Liver (tissue), 3 donors: Measurements from ENCODE around the gene ELF1.

Experiments used
- CTCF ChIP-seq: fragments of 150-350 bp; IDR thresholded peaks from 2 replicates; pipeline ENCODE4 v1.5.1; 2017; ENCODE audit warnings: improper control_type of control experiment, low read depth, low read length; ENCODE audit not compliant: missing input control
- FOXA1 ChIP-seq: IDR thresholded peaks from 2 replicates; pipeline ENCODE4 v1.6.1; 2016; ENCODE audit warnings: antibody characterized with exemption
- GABPA ChIP-seq, 2 donors: IDR thresholded peaks in 1 of 2; conservative IDR thresholded peaks in 1 of 2; 2 replicates each; pipeline ENCODE4 v1.6.1; 2016; ENCODE audit warnings: antibody characterized with exemption in 2 of 2, mild to moderate bottlenecking in 1 of 2, moderate library complexity in 1 of 2
- RAD21 ChIP-seq, 2 donors: IDR thresholded peaks; 2 replicates each; pipeline ENCODE4 v1.6.1; 2016; ENCODE audit warnings: antibody characterized with exemption in 2 of 2, mild to moderate bottlenecking in 2 of 2
- YY1 ChIP-seq: IDR thresholded peaks from 2 replicates; pipeline ENCODE4 v1.6.1; 2016; ENCODE audit warnings: antibody characterized with exemption, mild to moderate bottlenecking
- TF ChIP-seq, protein P1 (sequence below): IDR thresholded peaks from 2 replicates; pipeline ENCODE4 v1.6.1; 2016; ENCODE audit warnings: antibody characterized with exemption
- donor health status: healthy.
- donor health status: healthy.

GRCh38 chr13:40920826-40921225 lies 98.3 kb downstream of the ELF1 start:
- TF ChIP-seq CTCF = no peak
- no peak for TF ChIP-seq YY1
- TF ChIP-seq, protein P1, sequence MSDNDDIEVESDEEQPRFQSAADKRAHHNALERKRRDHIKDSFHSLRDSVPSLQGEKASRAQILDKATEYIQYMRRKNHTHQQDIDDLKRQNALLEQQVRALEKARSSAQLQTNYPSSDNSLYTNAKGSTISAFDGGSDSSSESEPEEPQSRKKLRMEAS = no peak
- no peak for TF ChIP-seq FOXA1
- TF ChIP-seq RAD21 (IDR thresholded peaks at IDR 0.05) = no peak
- TF ChIP-seq GABPA (IDR thresholded peaks at IDR 0.05 in 1 of 2, conservative IDR thresholded peaks at IDR 0.05 in 1 of 2) = no peak
